GM12892 (cell line): Measurements from ENCODE around the gene NECTIN3.

Source experiments
- DNase-seq: peaks from one replicate; pipeline ENCODE4 v3.0.0; 2011; ENCODE audit not compliant: insufficient read length
- FAIRE-seq: peaks from 2 replicates; lab custom pipeline; 2011; peaks lifted over from hg19 to GRCh38; lab: Jason Lieb, UNC
- POLR2A ChIP-seq: IDR thresholded peaks from 2 replicates; pipeline ENCODE4 v1.6.1; 2011; ENCODE audit warnings: low read depth, low read length, control low read depth
- POLR2AphosphoS5 ChIP-seq: IDR thresholded peaks from 2 replicates; pipeline ENCODE4 v1.6.1; 2011; ENCODE audit warnings: low read depth, low read length, control low read depth
- TAF1 ChIP-seq: IDR thresholded peaks from 2 replicates; pipeline ENCODE4 v1.6.1; 2011; ENCODE audit warnings: low read depth, mild to moderate bottlenecking, control low read depth, low read length, borderline replicate concordance

Gene NECTIN3

GRCh38 chr3:111164621-111165020, 93.0 kb downstream of the NECTIN3 start:
- FAIRE-seq = no peak
- TF ChIP-seq POLR2AphosphoS5 (no peak), POLR2A (no peak), TAF1 (no peak)
- DNase-seq = no peak

- no peak for TF ChIP-seq POLR2AphosphoS5
- TF ChIP-seq TAF1 = no peak
- no peak for TF ChIP-seq POLR2A
- FAIRE-seq (no peak), DNase-seq (no peak)
Observed at GRCh38 chr3:111165411-111165810, 93.8 kb downstream of the NECTIN3 start.

GRCh38 chr3:111173328-111173900, 101.8 kb downstream of the NECTIN3 start:
- TF ChIP-seq POLR2A = no peak
- DNase-seq (no peak), FAIRE-seq (no peak)

- DNase-seq (no peak), FAIRE-seq (no peak)
- TF ChIP-seq POLR2AphosphoS5 (no peak), TAF1 (no peak), POLR2A (no peak)
Observed at GRCh38 chr3:111173906-111174305, 102.3 kb downstream of the NECTIN3 start.

GRCh38 chr3:111190518-111190917, 118.9 kb downstream of the NECTIN3 start:
- FAIRE-seq = no peak
- no peak for DNase-seq
- no peak for TF ChIP-seq POLR2A
- no peak for TF ChIP-seq TAF1
- no peak for TF ChIP-seq POLR2AphosphoS5

- TF ChIP-seq TAF1 (no peak), POLR2AphosphoS5 (no peak), POLR2A (no peak)
- no peak for FAIRE-seq
Observed at GRCh38 chr3:111193472-111193871, 121.9 kb downstream of the NECTIN3 start.

GRCh38 chr3:111194048-111194447, 122.4 kb downstream of the NECTIN3 start:
- DNase-seq (no peak), FAIRE-seq (no peak)
- TF ChIP-seq POLR2AphosphoS5 (no peak), POLR2A (no peak), TAF1 (no peak)

More at GRCh38 chr3:111193472-111193871, 121.9 kb downstream of the NECTIN3 start:
- no peak for DNase-seq

- TF ChIP-seq POLR2AphosphoS5 (no peak), TAF1 (no peak), POLR2A (no peak)
- DNase-seq (no peak), FAIRE-seq (no peak)
Observed at GRCh38 chr3:111197485-111197884, 125.9 kb downstream of the NECTIN3 start.

GRCh38 chr3:111200027-111200426, 128.4 kb downstream of the NECTIN3 start:
- FAIRE-seq (no peak), DNase-seq (no peak)
- TF ChIP-seq TAF1 (no peak), POLR2AphosphoS5 (no peak), POLR2A (no peak)

GRCh38 chr3:111210003-111210711, 138.5 kb downstream of the NECTIN3 start:
- no peak for DNase-seq
- no peak for FAIRE-seq
- TF ChIP-seq TAF1 = no peak
- no peak for TF ChIP-seq POLR2AphosphoS5
- no peak for TF ChIP-seq POLR2A

- no peak for DNase-seq
Observed at GRCh38 chr3:111210866-111211564, 139.4 kb downstream of the NECTIN3 start.

GRCh38 chr3:111212511-111212910, 140.9 kb downstream of the NECTIN3 start:
- TF ChIP-seq POLR2AphosphoS5 = no peak
- no peak for TF ChIP-seq TAF1
- TF ChIP-seq POLR2A = no peak
- no peak for DNase-seq
- no peak for FAIRE-seq

More at GRCh38 chr3:111210866-111211564, 139.4 kb downstream of the NECTIN3 start:
- FAIRE-seq = no peak
- TF ChIP-seq TAF1 (no peak), POLR2AphosphoS5 (no peak), POLR2A (no peak)
